ENCODE measurements around the gene NDFIP1.

DNA sequence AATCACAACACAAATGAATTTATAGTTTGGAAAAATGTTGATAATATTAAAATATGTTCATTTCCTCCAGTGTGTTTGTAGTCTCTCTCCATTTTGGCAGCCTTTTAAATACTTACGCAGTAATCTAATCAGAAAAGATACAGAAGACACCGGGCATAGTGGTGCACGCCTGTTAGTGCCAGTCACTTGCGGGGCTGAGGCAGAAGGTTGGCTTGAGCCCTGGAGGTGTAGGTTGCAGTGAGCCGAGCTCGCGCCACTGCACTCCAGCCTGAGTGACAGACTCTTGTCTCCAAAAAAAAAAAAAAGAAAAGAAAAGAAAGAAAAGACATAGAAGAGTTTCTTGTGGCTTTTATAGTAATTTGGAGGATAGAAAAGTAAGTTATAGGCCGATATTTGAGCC, 41.9 kb downstream of the NDFIP1 start:
- TF ChIP-seq, protein P1, sequence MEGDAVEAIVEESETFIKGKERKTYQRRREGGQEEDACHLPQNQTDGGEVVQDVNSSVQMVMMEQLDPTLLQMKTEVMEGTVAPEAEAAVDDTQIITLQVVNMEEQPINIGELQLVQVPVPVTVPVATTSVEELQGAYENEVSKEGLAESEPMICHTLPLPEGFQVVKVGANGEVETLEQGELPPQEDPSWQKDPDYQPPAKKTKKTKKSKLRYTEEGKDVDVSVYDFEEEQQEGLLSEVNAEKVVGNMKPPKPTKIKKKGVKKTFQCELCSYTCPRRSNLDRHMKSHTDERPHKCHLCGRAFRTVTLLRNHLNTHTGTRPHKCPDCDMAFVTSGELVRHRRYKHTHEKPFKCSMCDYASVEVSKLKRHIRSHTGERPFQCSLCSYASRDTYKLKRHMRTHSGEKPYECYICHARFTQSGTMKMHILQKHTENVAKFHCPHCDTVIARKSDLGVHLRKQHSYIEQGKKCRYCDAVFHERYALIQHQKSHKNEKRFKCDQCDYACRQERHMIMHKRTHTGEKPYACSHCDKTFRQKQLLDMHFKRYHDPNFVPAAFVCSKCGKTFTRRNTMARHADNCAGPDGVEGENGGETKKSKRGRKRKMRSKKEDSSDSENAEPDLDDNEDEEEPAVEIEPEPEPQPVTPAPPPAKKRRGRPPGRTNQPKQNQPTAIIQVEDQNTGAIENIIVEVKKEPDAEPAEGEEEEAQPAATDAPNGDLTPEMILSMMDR (conservative IDR thresholded peaks at IDR 0.05; ENCODE audit: low read length): no peak
- TF ChIP-seq EZH2phosphoT487 (IDR thresholded peaks at IDR 0.05; ENCODE audit: borderline replicate concordance, low read depth, low read length): no peak
